Stimulated activated CD4-positive, alpha-beta T cell treated with anti-CD3 and anti-CD28 coated beads, Interleukin-15, amount 100 ng/mL, for 1 hour (primary cell): Measurements from ENCODE around the gene RNF130.
"Not testable (repeated sequence)": the region's sequence is repeated elsewhere in the genome, so short reads cannot be mapped to it uniquely, and the experiment has no call there.

Experiments used
- DNase-seq, 2 donors: peaks; one replicate each; pipeline ENCODE4 v3.0.0-alpha.2; 2020; ENCODE audit warnings: low read depth in 1 of 2, low spot score in 1 of 2

The RNF130 gene

GRCh38 chr5:180026320-180026719 lies 45.2 kb downstream of the RNF130 start:
- DNase-seq, result no peak

- DNase-seq, result no peak
Observed at GRCh38 chr5:180021900-180022299, 49.7 kb downstream of the RNF130 start.

- no peak for DNase-seq
Observed at GRCh38 chr5:180020176-180020575, 51.4 kb downstream of the RNF130 start.

GRCh38 chr5:180018347-180019060 lies 53.1 kb downstream of the RNF130 start:
- no peak for DNase-seq

- DNase-seq, result not testable (repeated sequence)
Observed at GRCh38 chr5:180015523-180015922, 56.0 kb downstream of the RNF130 start.

- no peak for DNase-seq
Observed at GRCh38 chr5:180013678-180014077, 57.9 kb downstream of the RNF130 start.

- DNase-seq, result no peak
Observed at GRCh38 chr5:180012316-180012715, 59.2 kb downstream of the RNF130 start.

- no peak for DNase-seq
Observed at GRCh38 chr5:180010636-180011035, 60.9 kb downstream of the RNF130 start.

GRCh38 chr5:180009581-180009980 lies 62.0 kb downstream of the RNF130 start:
- no peak for DNase-seq

GRCh38 chr5:180008433-180008832 lies 63.1 kb downstream of the RNF130 start:
- no peak for DNase-seq

- no peak for DNase-seq
Observed at GRCh38 chr5:180007582-180007981, 64.0 kb downstream of the RNF130 start.

GRCh38 chr5:180006141-180006540 lies 65.4 kb downstream of the RNF130 start:
- no peak for DNase-seq

- no peak for DNase-seq
Observed at GRCh38 chr5:180003127-180003526, 68.4 kb downstream of the RNF130 start.

- no peak for DNase-seq
Observed at GRCh38 chr5:180001742-180002141, 69.8 kb downstream of the RNF130 start.

- no peak for DNase-seq
Observed at GRCh38 chr5:180001136-180001535, 70.4 kb downstream of the RNF130 start.

GRCh38 chr5:179998485-179998884 lies 73.1 kb downstream of the RNF130 start:
- no peak for DNase-seq

GRCh38 chr5:179994583-179995323 lies 76.8 kb downstream of the RNF130 start:
- no peak for DNase-seq

- DNase-seq, result not testable (repeated sequence)
Observed at GRCh38 chr5:179992855-179993254, 78.7 kb downstream of the RNF130 start.

GRCh38 chr5:179991106-179991505 lies 80.5 kb downstream of the RNF130 start:
- no peak for DNase-seq

GRCh38 chr5:179990525-179990924 lies 81.0 kb downstream of the RNF130 start:
- not testable (repeated sequence) for DNase-seq

- DNase-seq, result no peak
Observed at GRCh38 chr5:179986328-179986727, 85.2 kb downstream of the RNF130 start.

- no peak for DNase-seq
Observed at GRCh38 chr5:179981636-179982035, 89.9 kb downstream of the RNF130 start.

GRCh38 chr5:179980767-179981166 lies 90.8 kb downstream of the RNF130 start:
- DNase-seq, result no peak
